Measurements from ENCODE around the gene SMAD4.

- TF ChIP-seq CTCF (optimal IDR thresholded peaks at IDR 0.05 in 1 of 3, IDR thresholded peaks at IDR 0.05 in 1 of 3, conservative IDR thresholded peaks at IDR 0.05 in 1 of 3; ENCODE audit: extremely low read depth in 1 of 3, insufficient read depth in 2 of 3, low read length in 3 of 3) (no peak), EZH2 (IDR thresholded peaks at IDR 0.05; ENCODE audit: low read length) (no peak)
Observed at GRCh38 chr18:51107082-51107481, 77.1 kb downstream of the SMAD4 start.
